ENCODE measurements around the gene ZDHHC18. TPM values are rescaled to one million over a fixed set of nuclear protein-coding genes. Genes with fewer than 3 reads are reported as not detected.
"Not testable (repeated sequence)": the region's sequence is repeated elsewhere in the genome, so short reads cannot be mapped to it uniquely, and the experiment has no call there.

ZDHHC18 gene
- total and polyA plus RNA-seq, 5 experiments from 2014 or later: 4.6 to 37.4 (median 17.2) TPM

GRCh38 chr1:26794391-26794790, 32.1 kb upstream of the ZDHHC18 start:
- no peak for ATAC-seq

DNA sequence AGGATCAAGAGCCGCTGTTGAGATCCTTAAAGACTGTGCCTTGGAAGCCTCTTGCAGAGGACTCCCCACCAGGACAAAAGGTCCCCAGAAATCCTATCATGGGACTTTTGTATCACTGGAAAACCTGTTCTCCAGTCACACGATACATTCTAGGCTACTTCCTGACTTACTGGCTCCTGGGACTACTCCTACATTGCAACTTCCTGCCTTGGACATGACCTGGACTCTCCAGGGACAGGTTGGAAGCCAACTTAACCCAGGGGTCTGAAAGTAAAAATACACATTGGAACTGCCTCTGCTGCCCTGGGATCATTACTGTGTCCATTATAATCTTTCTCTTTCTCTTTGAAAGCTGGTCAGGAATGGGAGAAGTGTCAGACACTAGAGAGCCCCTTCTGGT, 28.9 kb upstream of the ZDHHC18 start:
- DNase-seq (no peak), ATAC-seq (no peak)
- Mint-ChIP-seq H3K4me3 (no peak overlapping the region), H3K4me1 (peaks cover 27 to 48% (median 43%) of the 10 kb centered on the region in 4 donors), H3K27ac (peak overlapping the region; percentile 11 to 97 (median 74)), H3K9me3 (no peaks in the 10 kb centered on the region), H3K36me3 (peaks cover 0 to 47% (median 3%) of the 10 kb centered on the region in 3 donors), H3K27me3 (no peaks in the 10 kb centered on the region)
- POLR2A ChIA-PET: interaction anchor here (0.5 kb wide), 2 partner anchors 49 to 115 kb away, joined by 3 to 4 read pairs; no protein-coding TSS in a partner anchor

More at GRCh38 chr1:26794391-26794790, 32.1 kb upstream of the ZDHHC18 start:
- Mint-ChIP-seq H3K36me3 (peaks cover 0 to 65% (median 3%) of the 10 kb centered on the region in 3 donors), H3K4me1 (peaks cover 18 to 41% (median 28%) of the 10 kb centered on the region in 4 donors), H3K9me3 (no peaks in the 10 kb centered on the region), H3K27ac (peak overlapping the region in 4 of 10 donors; percentile 19 to 64 (median 28)), H3K4me3 (no peak overlapping the region), H3K27me3 (no peaks in the 10 kb centered on the region)
- POLR2A ChIA-PET: no interaction called here
- no peak for DNase-seq

GRCh38 chr1:26799479-26800142, 26.9 kb upstream of the ZDHHC18 start:
- Mint-ChIP-seq H3K27ac (peak overlapping the region; percentile 90 to 99 (median 96)), H3K4me3 (peak overlapping the region; percentile 47 to 86 (median 72)), H3K9me3 (no peaks in the 10 kb centered on the region), H3K36me3 (peaks cover 0 to 28% (median 3%) of the 10 kb centered on the region in 3 donors), H3K4me1 (peaks cover 25 to 40% (median 38%) of the 10 kb centered on the region in 4 donors), H3K27me3 (no peaks in the 10 kb centered on the region)
- no peak for DNase-seq
- POLR2A ChIA-PET: interaction anchor here (0.8 to 2.8 kb wide), 9 partner anchors 8 to 107 kb away, joined by 3 to 41 read pairs (median 6); partner anchors contain the start of genes GPN2 and PIGV
- ATAC-seq: peak; percentile 47 to 61

DNA sequence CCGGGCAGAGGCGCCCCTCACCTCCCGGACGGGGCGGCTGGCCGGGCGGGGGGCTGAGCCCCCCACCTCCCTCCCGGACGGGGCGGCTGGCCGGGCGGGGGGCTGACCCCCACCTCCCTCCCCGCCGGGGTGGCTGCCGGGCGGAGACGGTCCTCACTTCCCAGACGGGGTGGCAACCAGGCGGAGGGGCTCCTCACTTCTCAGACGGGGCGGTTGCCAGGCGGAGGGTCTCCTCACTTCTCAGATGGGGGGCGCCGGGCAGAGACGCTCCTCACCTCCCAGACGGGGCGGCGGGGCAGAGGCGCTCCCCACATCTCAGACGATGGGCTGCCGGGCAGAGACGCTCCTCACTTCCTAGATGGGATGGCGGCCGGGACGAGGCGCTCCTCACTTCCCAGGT, 22.6 kb upstream of the ZDHHC18 start:
- H3K36me3 Mint-ChIP-seq, H3K4me3 Mint-ChIP-seq, POLR2A ChIA-PET, H3K27ac Mint-ChIP-seq, H3K9me3 Mint-ChIP-seq, H3K27me3 Mint-ChIP-seq, DNase-seq, ATAC-seq: not testable (repeated sequence)
- peaks cover 21 to 44% (median 40%) of the 10 kb centered on the region in 4 donors for H3K4me1 Mint-ChIP-seq

GRCh38 chr1:26810105-26810504, 16.4 kb upstream of the ZDHHC18 start:
- Mint-ChIP-seq H3K4me1 (peaks cover 3 to 18% (median 11%) of the 10 kb centered on the region in 4 donors), H3K27ac (peak overlapping the region in 8 of 10 donors; percentile 83 to 96 (median 89)), H3K4me3 (peak overlapping the region in 8 of 10 donors; percentile 23 to 79 (median 58))
- POLR2A ChIA-PET: interaction anchor here (0.5 to 1.6 kb wide), 4 partner anchors 10 to 668 kb away, joined by 3 to 9 read pairs (median 6); partner anchors contain the start of gene ZDHHC18
- H3K36me3 Mint-ChIP-seq, H3K9me3 Mint-ChIP-seq, H3K27me3 Mint-ChIP-seq: not testable (repeated sequence)
- DNase-seq (peak; percentile 39 to 90 (median 74)), ATAC-seq (peak; percentile 95 to 97)

GRCh38 chr1:26811057-26811456, 15.4 kb upstream of the ZDHHC18 start:
- Mint-ChIP-seq H3K9me3 (no peaks in the 10 kb centered on the region), H3K27ac (peak overlapping the region in 7 of 10 donors; percentile 7 to 89 (median 88)), H3K36me3 (no peaks in the 10 kb centered on the region), H3K27me3 (no peaks in the 10 kb centered on the region), H3K4me1 (peaks cover 0 to 14% (median 7%) of the 10 kb centered on the region in 4 donors), H3K4me3 (peak overlapping the region in 1 of 10 donors; percentile 52)
- ATAC-seq (no peak), DNase-seq (no peak)
- POLR2A ChIA-PET: interaction anchor here (0.6 to 1.6 kb wide), 4 partner anchors 10 to 173 kb away, joined by 3 to 6 read pairs (median 4); partner anchors contain the start of gene ZDHHC18

GRCh38 chr1:26811708-26812107, 14.8 kb upstream of the ZDHHC18 start:
- peak overlapping the region in 3 of 10 donors; percentile 10 to 60 (median 47) for H3K27ac Mint-ChIP-seq
- peaks cover 0 to 14% (median 8%) of the 10 kb centered on the region in 4 donors for H3K4me1 Mint-ChIP-seq
- POLR2A ChIA-PET: interaction anchor here (1.0 to 1.5 kb wide), 3 partner anchors 9 to 118 kb away, joined by 3 to 6 read pairs (median 4); no protein-coding TSS in a partner anchor
- H3K4me3 Mint-ChIP-seq: no peak overlapping the region
- ATAC-seq (no peak), DNase-seq (no peak)
- H3K27me3 Mint-ChIP-seq: no peaks in the 10 kb centered on the region
- H3K9me3 Mint-ChIP-seq: no peaks in the 10 kb centered on the region
- no peaks in the 10 kb centered on the region for H3K36me3 Mint-ChIP-seq

DNA sequence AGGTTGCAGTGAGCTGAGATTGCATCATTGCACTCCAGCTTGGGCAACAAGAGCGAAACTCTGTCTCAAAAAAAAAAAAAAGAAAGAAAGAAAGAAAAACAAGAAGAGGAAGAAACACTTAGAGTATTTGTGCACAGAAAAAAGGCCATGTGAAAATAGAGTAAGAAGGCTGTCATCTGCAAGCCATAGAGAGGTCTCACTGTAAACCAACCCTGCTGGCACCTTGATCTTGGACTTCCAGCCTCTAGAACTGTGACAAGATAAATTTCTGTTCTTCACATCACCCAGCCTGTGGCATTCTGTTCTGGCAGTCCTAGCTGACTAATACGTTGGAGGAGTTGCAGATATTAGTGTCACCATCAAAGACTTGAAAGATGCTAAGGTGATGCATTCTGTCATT, 12.1 kb upstream of the ZDHHC18 start:
- Mint-ChIP-seq H3K27me3 (no peaks in the 10 kb centered on the region), H3K9me3 (no peaks in the 10 kb centered on the region), H3K4me1 (peaks cover 0 to 16% (median 9%) of the 10 kb centered on the region in 4 donors), H3K36me3 (no peaks in the 10 kb centered on the region), H3K27ac (no peak overlapping the region), H3K4me3 (no peak overlapping the region)
- DNase-seq: no peak
- POLR2A ChIA-PET: no interaction called here
- no peak for ATAC-seq

GRCh38 chr1:26814893-26815292, 11.6 kb upstream of the ZDHHC18 start:
- Mint-ChIP-seq H3K27me3 (no peaks in the 10 kb centered on the region), H3K4me1 (peaks cover 0 to 17% (median 9%) of the 10 kb centered on the region in 4 donors), H3K9me3 (no peaks in the 10 kb centered on the region), H3K4me3 (no peak overlapping the region), H3K27ac (no peak overlapping the region), H3K36me3 (no peaks in the 10 kb centered on the region)
- DNase-seq (no peak), ATAC-seq (no peak)
- POLR2A ChIA-PET: interaction anchor here (0.7 kb wide), 1 partner anchor 164 kb away, joined by 4 read pairs; no protein-coding TSS in a partner anchor

- H3K27ac Mint-ChIP-seq: peak overlapping the region; percentile 74 to 96 (median 92)
- ATAC-seq (peak; percentile 97 to 98), DNase-seq (peak in 9 of 10 donors; percentile 26 to 68 (median 46))
- H3K36me3 Mint-ChIP-seq: no peaks in the 10 kb centered on the region
- H3K27me3 Mint-ChIP-seq: no peaks in the 10 kb centered on the region
- H3K9me3 Mint-ChIP-seq: no peaks in the 10 kb centered on the region
- POLR2A ChIA-PET: interaction anchor here (1.0 to 2.1 kb wide), 11 partner anchors 8 to 128 kb away, joined by 3 to 28 read pairs (median 4); partner anchors contain the start of genes GPATCH3, GPN2 and PIGV
- peaks cover 9 to 37% (median 28%) of the 10 kb centered on the region in 4 donors for H3K4me1 Mint-ChIP-seq
- peak overlapping the region; percentile 71 to 92 (median 83) for H3K4me3 Mint-ChIP-seq
These were observed 5.7 kb upstream of the ZDHHC18 start for GRCh38 chr1:26820784-26821269.

DNA sequence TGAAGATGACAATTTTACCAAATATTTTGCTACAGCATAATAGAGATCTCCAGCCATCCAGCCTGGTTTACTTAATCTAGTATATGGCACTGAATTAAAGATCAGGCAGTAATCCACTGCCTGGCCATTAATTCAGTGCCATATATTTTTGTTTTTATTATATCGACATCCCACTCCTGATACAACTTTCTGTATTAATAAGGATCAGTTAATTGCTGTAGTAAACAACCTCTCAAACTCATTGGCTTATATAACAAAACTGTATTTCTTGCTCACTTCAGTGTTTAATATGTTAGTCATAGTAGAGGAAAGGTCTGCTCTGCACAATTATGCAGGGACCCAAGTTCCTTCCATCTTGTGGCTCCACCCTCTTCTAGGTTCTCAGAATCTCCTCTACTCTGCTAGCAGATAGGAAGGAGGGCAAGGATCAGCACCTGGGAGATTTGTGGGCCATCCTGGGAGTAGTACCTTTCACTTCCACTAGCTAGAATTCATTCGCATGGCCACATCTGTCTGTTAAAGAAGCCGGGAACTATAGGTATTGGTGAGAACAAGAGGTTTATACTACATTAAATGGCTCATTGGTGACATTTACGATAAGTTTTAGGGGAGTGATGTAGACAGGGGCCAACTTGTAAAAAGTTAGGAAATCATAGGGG, 3.6 kb upstream of the ZDHHC18 start:
- H3K4me3 Mint-ChIP-seq: peak overlapping the region in 2 of 10 donors; percentile 45 to 56
- peaks cover 15 to 45% (median 38%) of the 10 kb centered on the region in 4 donors for H3K4me1 Mint-ChIP-seq
- H3K36me3 Mint-ChIP-seq: no peaks in the 10 kb centered on the region
- ATAC-seq (no peak), DNase-seq (no peak)
- POLR2A ChIA-PET: interaction anchor here (0.7 to 1.0 kb wide), 4 partner anchors 11 to 146 kb away, joined by 4 to 6 read pairs (median 5); partner anchors contain the start of gene GPN2
- H3K9me3 Mint-ChIP-seq: no peaks in the 10 kb centered on the region
- no peaks in the 10 kb centered on the region for H3K27me3 Mint-ChIP-seq
- peak overlapping the region in 7 of 10 donors; percentile 14 to 84 (median 73) for H3K27ac Mint-ChIP-seq

GRCh38 chr1:26824731-26825130, 1.8 kb upstream of the ZDHHC18 start:
- Mint-ChIP-seq H3K27ac (peak overlapping the region; percentile 24 to 97 (median 96)), H3K4me3 (peak overlapping the region in 4 of 10 donors; percentile 0 to 97 (median 90)), H3K4me1 (peaks cover 30 to 62% (median 55%) of the 10 kb centered on the region in 4 donors), H3K27me3 (no peaks in the 10 kb centered on the region), H3K36me3 (peaks cover 0 to 3% (median 0%) of the 10 kb centered on the region in 3 donors), H3K9me3 (no peaks in the 10 kb centered on the region)
- no peak for DNase-seq
- ATAC-seq: no peak
- POLR2A ChIA-PET: interaction anchor here (0.6 to 1.2 kb wide), 2 partner anchors 9 to 44 kb away, joined by 3 to 9 read pairs; no protein-coding TSS in a partner anchor

Data from naive thymus-derived CD8-positive, alpha-beta T cell (primary cell).